ENCODE measurements around the gene HSPA6. TPM values are rescaled to one million over a fixed set of nuclear protein-coding genes. Genes with fewer than 3 reads are reported as not detected.
A peak's percentile ranks its signal among the peaks of the same experiment; 100 is the strongest.

HSPA6 gene
- total and polyA plus RNA-seq, 12 donors, result 0.13 to 5.6 (median 0.67) TPM

GRCh38 chr1:161486806-161487741 lies 37.3 kb upstream of the HSPA6 start:
- intact Hi-C loops (cut with DNase I), result loop anchor here (1.0 to 10.0 kb wide), 2 partner anchors 254 to 258 kb away; partner anchors contain the start of gene DUSP12 (in 9 of the 10)
- H3K36me3 ChIP-seq, result no peaks in the 10 kb centered on the region
- ATAC-seq, result peak in 7 of 8 donors; percentile 67 to 87 (median 78)
- H3K4me3 ChIP-seq, result peak overlapping the region in 4 of 10 donors; percentile 12 to 35 (median 20)
- H3K27me3 ChIP-seq, result peaks cover 0 to 69% (median 44%) of the 10 kb centered on the region in 7 donors
- peaks cover 0 to 24% (median 0%) of the 10 kb centered on the region in 9 donors for H3K4me1 ChIP-seq
- TF ChIP-seq CTCF (IDR thresholded peaks at IDR 0.05), result peak; percentile 46 to 79 (median 73)
- 41 to 52% methylated on average over 8 of the region's 8 CpGs for WGBS, 2 donors
- H3K9me3 ChIP-seq, result no peaks in the 10 kb centered on the region
- no peak overlapping the region for H3K27ac ChIP-seq
- DNase-seq, result peak; percentile 35 to 45

GRCh38 chr1:161491472-161491871 lies 32.9 kb upstream of the HSPA6 start:
- DNase-seq, result no peak
- H3K36me3 ChIP-seq, result no peaks in the 10 kb centered on the region
- H3K4me1 ChIP-seq, result peaks cover 0 to 24% (median 0%) of the 10 kb centered on the region in 9 donors
- H3K27me3 ChIP-seq, result peaks cover 0 to 72% (median 44%) of the 10 kb centered on the region in 7 donors
- no peak for ATAC-seq
- intact Hi-C loops (cut with DNase I), result no loop called here
- no peak overlapping the region for H3K27ac ChIP-seq
- H3K4me3 ChIP-seq, result no peak overlapping the region
- WGBS, 2 donors, result 74 to 77% methylated on average over 5 of the region's 5 CpGs
- no peak for TF ChIP-seq CTCF (IDR thresholded peaks at IDR 0.05)
- H3K9me3 ChIP-seq, result no peaks in the 10 kb centered on the region

- Histone ChIP-seq H3K36me3 (no peaks in the 10 kb centered on the region), H3K9me3 (no peaks in the 10 kb centered on the region), H3K27me3 (peaks cover 0 to 76% (median 44%) of the 10 kb centered on the region in 7 donors), H3K4me1 (peaks cover 0 to 11% (median 0%) of the 10 kb centered on the region in 9 donors), H3K4me3 (no peak overlapping the region), H3K27ac (no peak overlapping the region)
- DNase-seq (no peak), ATAC-seq (no peak)
- TF ChIP-seq CTCF (IDR thresholded peaks at IDR 0.05), result no peak
- 63 to 64% methylated on average over 2 of the region's 2 CpGs for WGBS, 2 donors
- intact Hi-C loops (cut with DNase I), result no loop called here
Measured at GRCh38 chr1:161492827-161493226, 31.5 kb upstream of the HSPA6 start.

GRCh38 chr1:161494091-161494735 lies 30.1 kb upstream of the HSPA6 start:
- Histone ChIP-seq H3K27me3 (peaks cover 0 to 73% (median 46%) of the 10 kb centered on the region in 7 donors), H3K36me3 (no peaks in the 10 kb centered on the region), H3K4me1 (peaks cover 0 to 19% (median 0%) of the 10 kb centered on the region in 9 donors), H3K27ac (no peak overlapping the region), H3K4me3 (no peak overlapping the region), H3K9me3 (no peaks in the 10 kb centered on the region)
- intact Hi-C loops (cut with DNase I), result no loop called here
- ATAC-seq (no peak), DNase-seq (no peak)
- 44 to 50% methylated on average over 3 of the region's 3 CpGs for WGBS, 2 donors
- no peak for TF ChIP-seq CTCF (IDR thresholded peaks at IDR 0.05)
